HCT116 (cell line): Measurements from ENCODE around the gene POC1B. TPM values are rescaled to one million over a fixed set of nuclear protein-coding genes. Genes with fewer than 3 reads are reported as not detected.

Experiments used
- ATAC-seq: fragments of 200-7000 bp; cut with Tn5 transposase; 2 replicates; pipeline ENCODE4 v1.9.1; 2020; ENCODE audit warnings: mild to moderate bottlenecking, moderate library complexity
- BruUV-seq: library from RNA; stranded (reverse); fragments of 400-500 nt; replicated peaks from 2 replicates; lab custom pipeline; 2021; lab: Mats Ljungman, UMichigan
- CTCF ChIA-PET: fragments of 300-600 bp; sonication (Branson Sonifier 250); formaldehyde crosslinking; loops from one replicate; lab custom pipeline; 2021; ENCODE audit warnings: antibody characterized with exemption; lab: Charles Lee
- POLR2A ChIA-PET: fragments of 300-600, 350-600 bp; sonication (Branson Sonifier 250); formaldehyde crosslinking; loops from one replicate; lab custom pipeline; 2021; ENCODE audit warnings: antibody characterized with exemption; lab: Charles Lee
- RAD21 ChIA-PET, 2 experiments: fragments of 300-600 bp; sonication (Branson Sonifier 250); formaldehyde crosslinking; loops; one replicate each; lab custom pipeline; 2023; ENCODE audit warnings: low total read pairs in 2 of 2; ENCODE audit not compliant: uncharacterized antibody in 2 of 2, unreplicated experiment in 2 of 2, low non-redundant PET in 1 of 2; lab: Charles Lee
- DNase-seq: peaks from one replicate; pipeline ENCODE4 v3.0.0-alpha.2; 2010; ENCODE audit warnings: low read depth, low spot score
- H2AFZ ChIP-seq: fragments of 200-600 bp; shearing (Covaris generic), sonication (generic); 2 replicates; pipeline ENCODE4 v1.6.1; 2017; ENCODE audit warnings: low read depth, mixed run types, mixed read lengths, antibody characterized with exemption, low read length; ENCODE audit not compliant: poor library complexity, severe bottlenecking
- H3K27ac ChIP-seq: 2 replicates; pipeline ENCODE4 v1.5.1; 2012; ENCODE audit warnings: low read depth, low read length
- H3K27me3 ChIP-seq: fragments of 200-600 bp; sonication (generic); 2 replicates; pipeline ENCODE4 v1.6.1; 2016; ENCODE audit warnings: mixed run types, low read length, mixed read lengths; ENCODE audit not compliant: insufficient read depth
- H3K36me3 ChIP-seq, 2 experiments: fragments of 200-500 bp in 1 of 2; fragments of 200-600 bp in 1 of 2; sonication (Bioruptor generic) in 1 of 2; sonication (generic) in 1 of 2; 2 replicates each; pipeline versions ENCODE4 v1.5.1 to v1.6.1; 2014 to 2016; ENCODE audit warnings: low read length in 2 of 2, inconsistent platforms in 1 of 2, mixed read lengths in 1 of 2, mixed run types in 1 of 2; ENCODE audit not compliant: insufficient read depth in 2 of 2, control insufficient read depth in 1 of 2
- H3K4me1 ChIP-seq, 2 experiments: fragments of 200-600 bp in 1 of 2; sonication (generic) in 1 of 2; 2 replicates each; pipeline versions ENCODE4 v1.5.1 to v1.6.1; 2012 to 2017; ENCODE audit warnings: low read length in 2 of 2, inconsistent platforms in 1 of 2, mild to moderate bottlenecking in 1 of 2, mixed read lengths in 1 of 2, mixed run types in 1 of 2, moderate library complexity in 1 of 2; ENCODE audit not compliant: insufficient read depth in 2 of 2, control insufficient read depth in 1 of 2
- H3K4me2 ChIP-seq: fragments of 200-600 bp; sonication (generic); 2 replicates; pipeline ENCODE4 v1.6.1; 2017; ENCODE audit warnings: mixed run types, low read length, mixed read lengths
- H3K4me3 ChIP-seq, 2 experiments: fragments of 200-600 bp in 1 of 2; sonication (generic) in 1 of 2; replicated peaks in 1 of 2; 2 replicates each; pipeline ENCODE4 v1.5.1; 2011 to 2016; ENCODE audit warnings: low read length in 2 of 2, control low read depth in 1 of 2, low read depth in 1 of 2, mild to moderate bottlenecking in 1 of 2, mixed read lengths in 1 of 2, mixed run types in 1 of 2
- H3K79me2 ChIP-seq: fragments of 200-600 bp; sonication (generic); 2 replicates; pipeline ENCODE4 v1.6.1; 2017; ENCODE audit warnings: mild to moderate bottlenecking, mixed run types, low read length, moderate library complexity, mixed read lengths; ENCODE audit not compliant: insufficient read depth
- H3K9ac ChIP-seq: fragments of 200-600 bp; sonication (generic); 2 replicates; pipeline ENCODE4 v1.6.1; 2016; ENCODE audit warnings: low read length, mixed read lengths
- H3K9me2 ChIP-seq: fragments of 200-600 bp; sonication (generic), shearing (Covaris generic); 2 replicates; pipeline ENCODE4 v1.6.1; 2017; ENCODE audit warnings: mixed run types, mild to moderate bottlenecking, moderate library complexity; ENCODE audit not compliant: insufficient read depth
- H3K9me3 ChIP-seq, 2 experiments: fragments of 200-500 bp in 1 of 2; fragments of 200-600 bp in 1 of 2; sonication (Bioruptor generic) in 1 of 2; sonication (generic) in 1 of 2; 2 replicates each; pipeline ENCODE4 v1.6.1; 2014 to 2017; ENCODE audit warnings: low read length in 2 of 2, mixed read lengths in 2 of 2, inconsistent platforms in 1 of 2, low read depth in 1 of 2, mild to moderate bottlenecking in 1 of 2, mixed run types in 1 of 2, moderate library complexity in 1 of 2; ENCODE audit not compliant: control insufficient read depth in 1 of 2, insufficient read depth in 1 of 2
- H4K20me1 ChIP-seq: fragments of 200-600 bp; sonication (generic), shearing (Covaris generic); 2 replicates; pipeline ENCODE4 v1.6.1; 2017; ENCODE audit warnings: mixed run types, mild to moderate bottlenecking, moderate library complexity; ENCODE audit not compliant: insufficient read depth
- CBX3 ChIP-seq: IDR thresholded peaks from 2 replicates; pipeline ENCODE4 v1.6.1; 2012; ENCODE audit warnings: low read depth
- CEBPB ChIP-seq: IDR thresholded peaks from 2 replicates; pipeline ENCODE4 v1.6.1; 2012; ENCODE audit warnings: low read depth
- CTCF ChIP-seq, 3 experiments: fragments of 200-600 bp in 1 of 3; sonication (generic) in 1 of 3; IDR thresholded peaks in 2 of 3; conservative IDR thresholded peaks in 1 of 3; 2 replicates each; pipeline ENCODE4 v1.5.1; 2012 to 2017; ENCODE audit warnings: low read depth in 2 of 3, low read length in 2 of 3, antibody characterized with exemption in 1 of 3, borderline replicate concordance in 1 of 3, control low read depth in 1 of 3, mild to moderate bottlenecking in 1 of 3, mixed read lengths in 1 of 3, mixed run types in 1 of 3, moderate library complexity in 1 of 3; ENCODE audit not compliant: insufficient read depth in 1 of 3
- ELF1 ChIP-seq: IDR thresholded peaks from 2 replicates; pipeline ENCODE4 v1.6.1; 2012; ENCODE audit warnings: low read depth, borderline replicate concordance
- EZH2 ChIP-seq: fragments of 200-600 bp; sonication (generic); IDR thresholded peaks from 2 replicates; pipeline ENCODE4 v1.6.1; 2017; ENCODE audit warnings: antibody characterized with exemption, mixed run types
- EZH2phosphoT487 ChIP-seq: fragments of 200-600 bp; IDR thresholded peaks from 2 replicates; pipeline ENCODE4 v1.6.1; 2018; ENCODE audit warnings: antibody characterized with exemption, borderline replicate concordance
- POLR2A ChIP-seq: IDR thresholded peaks from 2 replicates; pipeline ENCODE4 v1.7.0; 2011; ENCODE audit warnings: borderline replicate concordance; ENCODE audit not compliant: insufficient read depth, insufficient read length; ENCODE audit errors: extremely low read depth
- POLR2AphosphoS5 ChIP-seq: IDR thresholded peaks from 2 replicates; pipeline ENCODE4 v1.6.1; 2011; ENCODE audit warnings: mild to moderate bottlenecking, low read depth, low read length, moderate library complexity
- REST ChIP-seq: IDR thresholded peaks from 2 replicates; pipeline ENCODE4 v1.6.1; 2012; ENCODE audit warnings: low read depth
- SIN3A ChIP-seq: IDR thresholded peaks from 2 replicates; pipeline ENCODE4 v1.6.1; 2012; ENCODE audit warnings: low read depth
- SRF ChIP-seq: IDR thresholded peaks from 2 replicates; pipeline ENCODE4 v1.6.1; 2012; ENCODE audit warnings: low read depth
- TCF7L2 ChIP-seq: IDR thresholded peaks from 2 replicates; pipeline ENCODE4 v1.7.0; 2011; ENCODE audit warnings: borderline replicate concordance, inconsistent platforms; ENCODE audit not compliant: insufficient read depth, insufficient read length; ENCODE audit errors: extremely low read depth
- ZNF274 ChIP-seq: fragments of 200-500 bp; sonication (Bioruptor generic); IDR thresholded peaks from 2 replicates; pipeline ENCODE4 v1.6.1; 2014; ENCODE audit warnings: mild to moderate bottlenecking, low read depth, low read length, inconsistent platforms
- intact Hi-C: fragments of 100-400 bp; cut with micrococcal nuclease; formaldehyde crosslinking; loops from 2 replicates; pipeline ENCODE4 v1.10.0; 2022
- total RNA-seq: library from RNA; stranded (reverse); gene quantifications from one replicate; pipeline ENCODE4 v1.2.1, GENCODE V29; 2021; ENCODE audit not compliant: unreplicated experiment
- TF ChIP-seq, protein P1 (sequence below): IDR thresholded peaks from 2 replicates; pipeline ENCODE4 v1.6.1; 2012
- TF ChIP-seq, protein P2 (sequence below): IDR thresholded peaks from 2 replicates; pipeline ENCODE4 v1.6.1; 2012

POC1B gene
- total RNA-seq, 1 experiment from 2014 or later, result 14.3 TPM

- no peaks in the 10 kb centered on the region for H3K9me2 ChIP-seq
- H3K4me3 ChIP-seq, result no peak overlapping the region
- intact Hi-C loops, result no loop called here
- H3K4me1 ChIP-seq, result peaks cover 0 to 4% of the 10 kb centered on the region in 2 experiments; a peak in 1 of 4 replicates
- POLR2A ChIA-PET, result interaction anchor here (0.9 kb wide), 1 partner anchor 77 kb away, joined by 3 read pairs; the partner anchor contains the start of gene DUSP6
- DNase-seq, result no peak
- no peak overlapping the region for H2AFZ ChIP-seq
- no peaks in the 10 kb centered on the region for H3K36me3 ChIP-seq
- H3K9me3 ChIP-seq, result no peaks in the 10 kb centered on the region
- no peaks in the 10 kb centered on the region for H3K79me2 ChIP-seq
- RAD21 ChIA-PET, result no interaction called here
- no peak overlapping the region for H3K4me2 ChIP-seq
- H4K20me1 ChIP-seq, result no peaks in the 10 kb centered on the region
- BruUV-seq, result no TSS peak
- TF ChIP-seq CBX3, result no peak
- TF ChIP-seq, all 23 proteins: peak for 0
- no peak for ATAC-seq
- no peak overlapping the region for H3K27ac ChIP-seq
- no peak overlapping the region for H3K9ac ChIP-seq
- H3K27me3 ChIP-seq, result no peaks in the 10 kb centered on the region
- CTCF ChIA-PET, result no interaction called here
Measured at GRCh38 chr12:89429528-89429927, 96.3 kb downstream of the POC1B start.

DNA sequence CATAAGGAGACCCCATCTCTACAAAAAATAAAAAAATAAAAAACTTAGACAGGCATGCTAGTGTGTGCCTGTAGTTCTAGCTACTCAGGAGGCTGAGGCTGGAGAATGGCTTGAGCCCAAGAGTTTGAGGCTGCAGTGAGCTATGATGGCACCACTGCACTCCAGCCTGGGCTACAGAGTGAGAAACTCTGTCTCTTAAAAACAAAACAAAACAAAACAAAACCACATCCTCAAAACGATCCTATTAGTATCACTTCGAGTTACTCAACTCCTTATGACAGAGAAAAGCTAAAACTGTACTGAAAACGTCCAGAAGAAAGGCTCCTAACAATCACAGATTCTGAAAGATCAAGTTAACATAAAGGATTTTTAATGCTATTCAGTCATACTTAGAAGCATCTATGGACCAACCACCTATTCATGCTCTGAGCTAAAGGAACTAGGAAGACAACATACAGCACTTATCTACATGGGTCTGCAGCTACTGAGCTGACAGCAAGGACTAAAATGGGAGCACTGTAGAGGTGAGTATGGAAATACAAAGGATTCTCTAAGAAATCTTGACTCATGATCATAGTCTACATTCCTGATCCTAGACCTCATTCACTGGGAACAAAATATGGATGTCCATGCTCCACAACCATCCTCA lies 98.2 kb downstream of the POC1B start:
- Histone ChIP-seq H3K79me2 (no peaks in the 10 kb centered on the region), H3K36me3 (no peaks in the 10 kb centered on the region), H2AFZ (no peak overlapping the region), H3K4me1 (no peaks in the 10 kb centered on the region), H4K20me1 (no peaks in the 10 kb centered on the region), H3K4me3 (no peak overlapping the region), H3K27me3 (no peaks in the 10 kb centered on the region), H3K27ac (no peak overlapping the region), H3K9ac (no peak overlapping the region), H3K4me2 (no peak overlapping the region), H3K9me3 (no peaks in the 10 kb centered on the region), H3K9me2 (peaks cover 3% of the 10 kb centered on the region; the same call in 1 of the 2 replicates)
- ChIA-PET RAD21 (no interaction called here), POLR2A (no interaction called here), CTCF (no interaction called here)
- no peak for DNase-seq
- intact Hi-C loops, result no loop called here
- ATAC-seq, result no peak
- no TSS peak for BruUV-seq
- TF ChIP-seq ZNF274, result no peak
- TF ChIP-seq CEBPB, result no peak
- TF ChIP-seq POLR2AphosphoS5, result no peak
- TF ChIP-seq EZH2, result no peak
- no peak for TF ChIP-seq EZH2phosphoT487
- no peak for TF ChIP-seq REST
- TF ChIP-seq TCF7L2, result no peak
- TF ChIP-seq CTCF (IDR thresholded peaks at IDR 0.05 in 2 of 3, conservative IDR thresholded peaks at IDR 0.05 in 1 of 3; ENCODE audit: borderline replicate concordance in 1 of 3, insufficient read depth in 1 of 3, low read depth in 2 of 3, low read length in 2 of 3), result no peak
- TF ChIP-seq, protein P1, sequence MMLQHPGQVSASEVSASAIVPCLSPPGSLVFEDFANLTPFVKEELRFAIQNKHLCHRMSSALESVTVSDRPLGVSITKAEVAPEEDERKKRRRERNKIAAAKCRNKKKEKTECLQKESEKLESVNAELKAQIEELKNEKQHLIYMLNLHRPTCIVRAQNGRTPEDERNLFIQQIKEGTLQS, result no peak
- no peak for TF ChIP-seq ELF1
- no peak for TF ChIP-seq SRF
- no peak for TF ChIP-seq SIN3A
- TF ChIP-seq, protein P2, sequence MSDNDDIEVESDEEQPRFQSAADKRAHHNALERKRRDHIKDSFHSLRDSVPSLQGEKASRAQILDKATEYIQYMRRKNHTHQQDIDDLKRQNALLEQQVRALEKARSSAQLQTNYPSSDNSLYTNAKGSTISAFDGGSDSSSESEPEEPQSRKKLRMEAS, result no peak
- TF ChIP-seq POLR2A, result no peak
